ENCODE measurements around the gene SAMD13.
A peak's percentile ranks its signal among the peaks of the same experiment; 100 is the strongest.

The SAMD13 gene

GRCh38 chr1:84382127-84382526 lies 80.6 kb downstream of the SAMD13 start:
- 0 out of 2 replicates have a peak, but pooled peaks have one; percentile 17 for TF ChIP-seq YY1 (IDR thresholded peaks at IDR 0.05; ENCODE audit: low read depth)
- TF ChIP-seq MAX (IDR thresholded peaks at IDR 0.05) = no peak
- no peak for TF ChIP-seq CREB1 (IDR thresholded peaks at IDR 0.05; ENCODE audit: low read depth)
- no peak for TF ChIP-seq CEBPB (IDR thresholded peaks at IDR 0.05)

GRCh38 chr1:84385347-84385746 lies 83.8 kb downstream of the SAMD13 start:
- TF ChIP-seq EGR1 (IDR thresholded peaks at IDR 0.05) (no peak), ZBTB7A (IDR thresholded peaks at IDR 0.05; ENCODE audit: low read depth) (no peak), RAD21 (IDR thresholded peaks at IDR 0.05; ENCODE audit: low read depth) (no peak), TCF12 (IDR thresholded peaks at IDR 0.05; ENCODE audit: low read depth) (no peak), CREB1 (IDR thresholded peaks at IDR 0.05; ENCODE audit: low read depth) (no peak), TEAD4 (IDR thresholded peaks at IDR 0.05) (no peak), YY1 (IDR thresholded peaks at IDR 0.05; ENCODE audit: low read depth) (no peak), NFIC (IDR thresholded peaks at IDR 0.05) (no peak)

- TF ChIP-seq USF1 (IDR thresholded peaks at IDR 0.05) (no peak), TEAD4 (IDR thresholded peaks at IDR 0.05) (no peak), YY1 (IDR thresholded peaks at IDR 0.05; ENCODE audit: low read depth) (no peak), TCF12 (IDR thresholded peaks at IDR 0.05; ENCODE audit: low read depth) (no peak), CEBPB (IDR thresholded peaks at IDR 0.05) (no peak), EP300 (IDR thresholded peaks at IDR 0.05; ENCODE audit: borderline replicate concordance) (no peak), NFIC (IDR thresholded peaks at IDR 0.05) (no peak), ZBTB7A (IDR thresholded peaks at IDR 0.05; ENCODE audit: low read depth) (no peak), REST (IDR thresholded peaks at IDR 0.05; ENCODE audit: low read depth) (no peak), MAX (IDR thresholded peaks at IDR 0.05) (no peak), FOXM1 (IDR thresholded peaks at IDR 0.05; ENCODE audit: borderline replicate concordance, low read depth) (no peak), CREB1 (IDR thresholded peaks at IDR 0.05; ENCODE audit: low read depth) (no peak)
These were observed 85.4 kb downstream of the SAMD13 start for GRCh38 chr1:84386716-84387479.

GRCh38 chr1:84387480-84388163 lies 86.1 kb downstream of the SAMD13 start:
- TF ChIP-seq YY1 (IDR thresholded peaks at IDR 0.05; ENCODE audit: low read depth) (no peak), TCF12 (IDR thresholded peaks at IDR 0.05; ENCODE audit: low read depth) (no peak), RAD21 (IDR thresholded peaks at IDR 0.05; ENCODE audit: low read depth) (peak; percentile 20; the same call in 1 of the 2 replicates), ZBTB7A (IDR thresholded peaks at IDR 0.05; ENCODE audit: low read depth) (no peak), CEBPB (IDR thresholded peaks at IDR 0.05) (no peak)

GRCh38 chr1:84390226-84390625 lies 88.7 kb downstream of the SAMD13 start:
- TF ChIP-seq ZBTB7A (IDR thresholded peaks at IDR 0.05; ENCODE audit: low read depth) (no peak), TAF1 (IDR thresholded peaks at IDR 0.05; ENCODE audit: low read depth) (no peak), EGR1 (IDR thresholded peaks at IDR 0.05) (no peak), TEAD4 (IDR thresholded peaks at IDR 0.05) (no peak), NFIC (IDR thresholded peaks at IDR 0.05) (no peak), RAD21 (IDR thresholded peaks at IDR 0.05; ENCODE audit: low read depth) (no peak), YY1 (IDR thresholded peaks at IDR 0.05; ENCODE audit: low read depth) (no peak), REST (IDR thresholded peaks at IDR 0.05; ENCODE audit: low read depth) (no peak), EP300 (IDR thresholded peaks at IDR 0.05; ENCODE audit: borderline replicate concordance) (no peak), FOXM1 (IDR thresholded peaks at IDR 0.05; ENCODE audit: borderline replicate concordance, low read depth) (no peak), CEBPB (IDR thresholded peaks at IDR 0.05) (no peak), MAX (IDR thresholded peaks at IDR 0.05) (no peak), TCF12 (IDR thresholded peaks at IDR 0.05; ENCODE audit: low read depth) (no peak), CREB1 (IDR thresholded peaks at IDR 0.05; ENCODE audit: low read depth) (no peak), USF1 (IDR thresholded peaks at IDR 0.05) (no peak)

Measured in Ishikawa (cell line).